Activated T-helper 1 cell treated with anti-CD3 and anti-CD28 coated beads, Interleukin-2, amount 50 U/mL, for 16 hours (primary cell): Measurements from ENCODE around the gene FARSB.

Experiments
- DNase-seq, 2 donors: peaks; one replicate each; pipeline ENCODE4 v3.0.0-alpha.2; 2020; ENCODE audit warnings: low read depth in 1 of 2, low spot score in 1 of 2

The FARSB gene

GRCh38 chr2:222668494-222669154, 12.7 kb upstream of the FARSB start:
- no peak for DNase-seq

DNA sequence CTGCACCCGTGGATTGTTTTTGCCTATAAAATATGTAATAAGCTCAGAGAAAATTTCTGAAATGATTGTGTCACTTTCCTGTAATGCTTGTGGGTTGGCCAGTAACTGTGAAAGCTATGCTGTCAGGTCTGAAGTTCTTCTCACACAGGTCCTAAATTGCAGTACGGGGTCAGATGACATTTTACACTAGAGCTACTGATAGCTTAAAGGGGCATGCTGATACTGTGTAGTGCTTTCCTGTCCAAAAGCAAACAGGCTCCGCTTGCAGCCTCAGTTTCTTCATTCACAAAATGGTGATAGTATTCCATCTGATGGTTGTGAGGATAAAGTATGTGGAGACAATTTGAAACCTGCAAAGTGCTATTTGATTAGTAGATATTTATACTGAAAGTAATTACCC, 7.6 kb upstream of the FARSB start:
- no peak for DNase-seq

DNA sequence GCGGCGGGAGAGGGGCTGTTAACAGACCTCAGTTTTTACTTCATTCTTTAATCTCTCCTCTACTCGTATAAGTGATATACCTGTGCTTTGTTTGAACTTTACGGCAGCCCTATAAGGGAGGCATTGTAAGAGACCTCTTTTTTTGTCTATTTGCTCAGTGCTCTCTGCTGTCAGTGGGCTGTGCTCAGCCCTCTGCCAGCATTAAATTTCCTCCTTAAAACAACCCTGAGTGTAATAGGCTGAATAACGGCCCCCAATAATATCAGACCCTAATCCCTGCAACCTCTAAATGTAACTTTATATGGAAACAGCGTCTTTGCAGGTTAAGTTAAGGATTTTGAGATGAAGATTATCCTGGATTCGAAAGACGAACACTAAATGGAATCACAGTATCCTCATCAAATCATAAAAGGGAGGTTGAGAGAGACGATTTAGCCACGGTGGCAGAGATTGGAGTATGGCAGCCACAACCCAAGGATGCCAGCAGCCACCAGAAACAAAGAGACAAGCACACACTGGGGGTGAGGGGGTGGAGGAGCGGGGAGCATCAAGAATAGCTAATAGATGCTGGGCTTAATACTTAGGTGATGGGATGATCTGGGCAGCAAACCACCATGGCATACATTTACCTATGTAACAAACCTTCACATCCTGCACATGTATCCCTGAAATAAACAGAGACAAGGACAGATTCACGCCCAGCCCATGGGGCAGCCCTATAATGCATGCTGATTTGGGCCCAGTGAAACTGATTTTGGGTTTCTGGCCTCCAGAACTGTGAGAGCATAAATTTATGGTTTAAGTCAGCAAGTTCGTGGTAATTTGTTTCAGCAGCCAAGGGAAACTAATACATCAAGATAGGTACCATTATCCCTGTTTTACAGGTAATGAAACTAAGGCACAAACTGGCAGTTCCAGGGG, 894 bp upstream of the FARSB start:
- DNase-seq = no peak

DNA sequence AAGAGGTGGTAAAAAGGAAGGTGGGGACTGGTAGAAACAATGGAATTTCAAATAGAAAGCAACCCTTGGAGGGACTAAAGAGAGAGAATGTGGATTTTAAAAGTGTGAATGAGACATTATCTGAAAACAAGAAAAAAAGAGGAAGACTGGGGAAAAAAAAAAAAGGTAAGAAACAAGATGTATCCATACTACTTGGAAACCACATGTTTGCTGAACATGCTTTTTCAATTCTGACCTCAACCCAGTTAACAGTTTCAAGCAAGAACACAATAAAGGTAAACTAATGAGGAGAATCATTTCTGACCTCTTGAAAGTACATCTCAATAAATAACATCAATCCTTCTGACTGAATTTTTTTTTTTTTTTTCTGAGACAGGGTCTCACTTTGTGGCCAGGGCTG, 2.6 kb downstream of the FARSB start:
- no peak for DNase-seq

DNA sequence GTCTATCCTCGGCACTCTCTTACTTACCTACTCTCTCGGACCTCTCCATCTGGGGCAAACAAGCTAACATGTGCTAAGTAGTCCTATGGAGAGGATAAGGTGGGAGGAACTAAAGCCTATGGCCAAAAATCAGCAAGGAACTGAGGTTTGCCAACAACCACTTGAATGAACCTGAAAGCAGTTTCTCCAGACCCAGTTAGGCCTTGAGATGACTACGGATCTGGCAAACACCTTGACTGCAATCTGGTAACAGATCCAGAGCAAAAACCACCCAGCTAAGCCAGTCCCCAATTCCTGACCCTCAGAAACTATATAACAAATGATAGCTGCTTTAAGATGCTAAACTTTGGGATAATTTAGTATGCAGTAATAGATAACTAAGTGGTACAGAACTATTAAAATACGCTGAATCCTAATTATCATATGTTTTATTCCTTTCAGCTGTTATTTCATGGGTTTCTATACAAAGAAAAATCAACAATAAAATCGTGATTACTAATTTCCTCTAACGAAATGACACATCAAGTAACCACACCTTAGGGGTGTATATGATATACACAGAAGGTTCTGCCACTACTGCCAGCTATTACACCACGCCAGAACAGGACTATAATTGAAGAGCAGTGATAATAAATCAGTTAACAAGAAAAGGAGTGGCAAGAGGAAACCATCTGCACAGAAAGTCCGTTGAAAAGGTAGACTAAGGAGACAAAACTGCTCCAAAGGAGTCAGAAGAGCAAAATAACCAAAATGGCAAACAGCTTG, 3.2 kb downstream of the FARSB start:
- DNase-seq = no peak

- no peak for DNase-seq
These were observed 4.0 kb downstream of the FARSB start for GRCh38 chr2:222651718-222652418.

DNA sequence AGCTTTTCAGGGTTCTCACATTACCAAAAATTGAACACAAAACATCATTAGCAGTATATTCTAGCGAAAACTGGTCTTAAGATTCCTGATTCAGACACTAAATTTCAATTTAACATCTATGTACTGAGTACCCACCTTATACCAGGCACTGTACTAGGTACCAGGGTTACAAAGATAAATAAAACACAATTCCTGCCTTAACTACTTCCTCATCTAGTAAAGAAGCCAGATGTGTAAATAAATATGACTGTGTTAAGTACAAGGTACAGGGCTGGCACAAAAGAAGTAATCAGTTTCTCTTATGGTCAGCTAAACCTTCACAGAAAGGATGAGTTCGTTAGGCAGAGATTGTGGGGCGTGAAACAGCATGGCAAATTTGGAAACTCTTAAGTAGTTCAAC, 6.1 kb downstream of the FARSB start:
- no peak for DNase-seq

- no peak for DNase-seq
These were observed 9.9 kb downstream of the FARSB start for GRCh38 chr2:222646008-222646407.

DNA sequence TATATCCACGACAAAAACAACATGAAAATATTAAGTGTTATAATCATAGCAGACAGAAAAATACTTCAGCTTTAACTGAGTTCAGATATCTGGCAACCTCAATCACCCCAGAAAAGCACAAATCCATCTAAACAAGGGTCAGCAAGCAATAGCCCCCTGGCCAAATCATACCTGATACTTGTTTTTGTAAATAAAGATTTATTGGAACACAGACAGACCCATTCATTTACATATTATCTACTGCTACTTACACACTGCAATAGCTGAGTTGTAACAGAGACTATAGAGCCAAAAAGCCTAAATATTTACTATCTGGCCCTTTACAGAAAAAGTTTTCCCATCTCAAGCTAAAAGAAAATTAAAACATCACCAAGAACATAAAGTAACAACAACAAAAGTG, 12.8 kb downstream of the FARSB start:
- no peak for DNase-seq

- DNase-seq = no peak
These were observed 14.6 kb downstream of the FARSB start for GRCh38 chr2:222641336-222641735.

DNA sequence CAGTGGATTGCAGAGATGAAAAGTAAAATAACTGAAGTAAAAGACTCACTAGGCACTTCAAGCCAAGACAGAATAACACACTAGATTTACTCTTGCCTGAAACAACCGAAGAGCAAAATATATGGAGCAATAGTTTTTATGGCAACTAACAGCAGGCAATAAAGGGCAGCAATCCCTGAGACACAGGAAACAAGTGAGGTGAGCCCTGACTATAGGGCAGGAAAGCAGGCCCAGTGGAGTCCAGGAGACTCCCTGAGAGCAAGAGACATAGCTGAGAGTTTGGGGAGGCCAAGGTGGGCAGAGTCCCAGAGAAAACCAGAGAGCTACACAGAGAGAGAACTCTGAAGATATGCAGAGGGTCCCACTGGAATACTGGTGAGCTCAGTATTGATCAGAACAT, 18.8 kb downstream of the FARSB start:
- no peak for DNase-seq

DNA sequence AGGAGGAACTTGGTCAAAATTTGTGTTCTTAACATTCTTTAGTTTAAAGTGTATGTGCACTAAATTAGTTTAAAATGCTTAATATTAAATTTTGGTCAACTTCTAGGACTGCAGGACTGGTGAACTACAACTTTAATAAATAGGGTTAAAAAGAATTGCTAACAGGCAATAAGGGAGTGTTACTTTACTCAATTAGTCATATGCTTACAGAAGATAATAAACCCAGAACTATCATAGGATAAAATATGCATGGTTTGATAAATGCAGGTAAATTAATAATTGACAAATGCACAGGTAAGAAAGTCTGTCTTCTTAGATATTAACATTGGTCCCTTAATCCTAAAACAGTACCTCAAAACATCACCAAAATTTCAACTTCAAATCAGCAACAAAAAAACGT, 20.6 kb downstream of the FARSB start:
- no peak for DNase-seq

- DNase-seq = no peak
These were observed 28.1 kb downstream of the FARSB start for GRCh38 chr2:222627764-222628163.

- no peak for DNase-seq
These were observed 32.1 kb downstream of the FARSB start for GRCh38 chr2:222623756-222624309.

GRCh38 chr2:222622910-222623309, 33.0 kb downstream of the FARSB start:
- no peak for DNase-seq

GRCh38 chr2:222621893-222622292, 34.0 kb downstream of the FARSB start:
- no peak for DNase-seq

GRCh38 chr2:222615320-222615719, 40.6 kb downstream of the FARSB start:
- no peak for DNase-seq

DNA sequence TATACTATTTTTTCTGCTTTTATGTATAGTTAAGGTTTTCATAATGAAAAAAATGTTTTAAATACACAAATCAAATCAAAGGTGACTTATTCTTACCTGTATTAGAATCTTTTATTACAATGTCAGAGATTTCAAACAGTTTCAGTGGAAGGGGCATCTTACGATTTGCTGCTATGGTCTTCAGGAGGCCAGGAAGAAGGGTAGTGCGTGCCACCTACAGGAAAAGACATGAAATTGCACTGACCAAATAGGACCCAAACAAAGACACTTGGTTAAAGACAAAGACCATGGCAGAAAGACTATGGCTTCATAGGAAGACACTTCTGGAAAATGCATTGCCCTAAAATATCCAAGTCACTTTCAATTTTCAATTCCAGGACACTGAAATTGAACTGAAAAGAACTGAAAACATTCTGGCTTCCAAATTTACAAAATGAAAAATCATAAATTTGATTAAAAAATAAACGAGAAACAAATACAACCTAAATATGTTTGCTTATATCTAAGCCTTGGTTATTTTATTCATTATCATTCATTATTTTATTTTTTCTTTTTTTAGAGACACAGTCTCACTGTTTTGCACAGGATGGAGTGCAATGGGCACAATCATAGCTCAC, 42.1 kb downstream of the FARSB start:
- DNase-seq = no peak

DNA sequence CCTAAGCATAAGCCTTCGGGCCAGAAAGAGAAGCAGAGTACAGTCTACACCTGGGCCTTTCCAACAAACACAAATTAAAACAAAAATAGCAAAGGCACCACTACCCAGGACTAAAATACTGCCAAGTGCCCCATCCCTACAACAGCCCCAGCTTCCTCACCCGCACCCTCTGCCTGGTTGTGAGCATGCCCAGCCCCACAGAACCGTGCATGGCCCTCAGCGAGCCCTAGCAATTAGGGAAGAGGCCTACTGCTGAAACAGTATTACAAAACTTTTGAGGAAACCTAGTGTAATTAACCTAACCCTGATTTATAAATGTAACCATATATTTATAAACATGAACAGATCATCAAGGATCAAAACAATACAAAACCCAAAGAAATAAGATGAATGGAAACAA, 44.2 kb downstream of the FARSB start:
- no peak for DNase-seq

- DNase-seq = no peak
These were observed 45.1 kb downstream of the FARSB start for GRCh38 chr2:222610746-222611145.

DNA sequence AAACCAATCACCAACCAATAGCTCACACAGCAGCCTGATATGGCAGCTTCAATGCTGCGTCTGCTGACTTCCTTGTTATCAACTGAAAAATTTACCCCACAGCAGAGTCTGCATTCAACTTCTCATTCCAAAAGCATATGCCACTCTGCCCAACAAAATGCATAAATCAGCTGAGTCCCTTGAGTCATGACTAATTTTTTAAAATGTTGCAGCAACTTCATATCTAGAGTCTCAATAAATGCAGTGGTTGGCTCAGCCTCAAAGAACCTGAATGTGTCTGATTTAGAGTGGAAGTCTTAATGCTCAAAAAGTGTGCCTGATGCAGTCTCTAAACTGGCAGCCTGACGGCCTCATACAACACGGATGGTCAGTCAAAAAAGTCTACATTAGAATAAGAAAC, 46.5 kb downstream of the FARSB start:
- DNase-seq = no peak
